GM12891 (cell line): Measurements from ENCODE around the gene TTLL8.

Source experiments
- DNase-seq: peaks from one replicate; pipeline ENCODE4 v3.0.0; 2011; ENCODE audit warnings: low spot score; ENCODE audit not compliant: insufficient read length
- FAIRE-seq: peaks from 2 replicates; lab custom pipeline; 2011; peaks lifted over from hg19 to GRCh38; lab: Jason Lieb, UNC
- PAX5 ChIP-seq: IDR thresholded peaks from 2 replicates; pipeline ENCODE4 v1.6.1; 2011; ENCODE audit warnings: low read length, moderate library complexity, mild to moderate bottlenecking; ENCODE audit not compliant: insufficient read depth, severe bottlenecking
- POLR2A ChIP-seq: IDR thresholded peaks from 2 replicates; pipeline ENCODE4 v1.6.1; 2011; ENCODE audit warnings: low read depth, low read length, control low read depth
- POLR2AphosphoS5 ChIP-seq: IDR thresholded peaks from 2 replicates; pipeline ENCODE4 v1.6.1; 2011; ENCODE audit warnings: low read depth, low read length, control low read depth
- POU2F2 ChIP-seq: IDR thresholded peaks from 2 replicates; pipeline ENCODE4 v1.6.1; 2011; ENCODE audit warnings: low read depth, mild to moderate bottlenecking, control low read depth, low read length, moderate library complexity
- SPI1 ChIP-seq: IDR thresholded peaks from 2 replicates; pipeline ENCODE4 v1.6.1; 2011; ENCODE audit warnings: low read depth, low read length, control low read depth
- TAF1 ChIP-seq: IDR thresholded peaks from 2 replicates; pipeline ENCODE4 v1.6.1; 2011; ENCODE audit warnings: low read depth, low read length, control low read depth

The TTLL8 gene

DNA sequence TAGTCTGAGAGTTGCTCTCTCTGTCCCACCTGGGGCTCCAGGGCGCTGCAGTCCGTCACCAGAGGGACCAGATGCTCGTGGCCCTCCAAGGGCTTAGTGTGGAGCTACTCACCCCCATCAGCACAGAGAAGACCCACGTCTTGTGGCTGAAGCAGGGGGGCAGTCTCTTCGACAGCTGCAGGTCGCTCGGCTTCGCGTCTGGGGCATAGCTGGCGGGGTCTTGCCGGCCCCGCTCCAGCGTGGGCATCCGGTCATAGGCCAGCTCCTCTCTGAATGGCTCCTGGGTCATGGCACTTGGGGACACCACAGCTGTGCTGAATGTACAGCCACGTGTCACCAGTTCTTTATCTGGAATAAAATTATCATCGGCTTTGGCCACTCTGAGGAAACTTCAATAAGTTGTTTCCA, 26.5 kb upstream of the TTLL8 start:
- FAIRE-seq (no peak), DNase-seq (no peak)
- no peak for TF ChIP-seq PAX5
- no peak for TF ChIP-seq POLR2A
- TF ChIP-seq SPI1, result no peak
- no peak for TF ChIP-seq POLR2AphosphoS5
- TF ChIP-seq TAF1, result no peak
- TF ChIP-seq POU2F2, result no peak

GRCh38 chr22:50084080-50084477, 26.0 kb upstream of the TTLL8 start:
- TF ChIP-seq PAX5 (no peak), SPI1 (no peak), POLR2AphosphoS5 (no peak), POLR2A (no peak), POU2F2 (no peak), TAF1 (no peak)
- no peak for DNase-seq
- no peak for FAIRE-seq

DNA sequence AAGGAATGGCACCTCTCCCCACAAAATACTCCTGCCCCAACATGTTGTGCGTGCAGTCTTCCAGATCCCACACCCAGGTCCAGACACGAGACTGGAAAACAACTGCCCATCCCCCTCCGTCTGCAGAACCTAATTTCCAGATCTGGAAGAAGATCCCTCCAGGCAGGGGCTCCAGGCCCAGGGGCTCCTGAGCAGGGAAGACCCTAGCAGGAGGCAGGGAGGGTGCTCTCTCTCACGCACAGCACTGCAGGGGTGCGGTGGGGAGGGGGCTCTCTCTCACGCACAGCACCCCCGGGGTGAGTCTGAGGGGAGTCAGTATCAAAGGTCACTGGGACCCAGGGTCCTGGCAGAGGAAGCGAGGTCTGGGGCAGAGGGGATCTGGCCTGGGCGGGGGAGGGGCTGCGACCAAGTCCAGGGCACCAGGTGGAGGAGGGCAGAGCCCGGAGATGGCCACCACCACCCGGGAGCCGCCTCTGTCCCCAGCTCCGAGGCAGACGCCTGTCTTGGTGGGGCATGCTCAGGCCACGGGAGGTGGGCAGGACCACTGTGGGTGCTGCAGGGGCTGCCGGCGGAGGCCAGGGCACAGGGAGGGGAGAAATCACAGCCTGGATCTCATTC, 25.5 kb upstream of the TTLL8 start:
- DNase-seq, result no peak
- no peak for FAIRE-seq

DNA sequence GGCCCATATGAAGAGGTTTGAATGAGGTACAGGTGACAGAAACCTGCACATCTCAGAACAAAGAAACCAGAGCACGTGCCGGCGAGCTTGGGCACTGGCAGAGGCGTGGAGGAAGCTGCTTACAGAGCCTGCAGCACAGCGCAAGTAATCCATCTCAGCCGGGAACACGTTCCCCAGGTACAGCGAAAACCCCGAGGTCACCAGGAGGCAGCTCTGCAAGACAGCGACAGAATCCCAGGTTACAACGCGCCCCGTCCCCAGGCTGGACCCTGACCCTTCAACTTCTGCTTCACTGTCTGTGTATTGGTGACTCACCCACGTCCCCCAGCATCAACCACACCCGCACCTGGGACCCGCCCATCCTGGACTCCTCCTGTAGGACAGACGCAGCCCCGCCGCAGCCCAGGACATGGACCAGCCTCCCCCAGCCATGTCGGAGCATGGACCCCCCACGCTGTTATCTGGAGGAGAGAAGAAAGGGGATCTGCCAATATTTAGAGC, 24.9 kb upstream of the TTLL8 start:
- TF ChIP-seq TAF1, result no peak
- TF ChIP-seq SPI1, result no peak
- TF ChIP-seq POLR2AphosphoS5, result no peak
- TF ChIP-seq POU2F2, result no peak
- no peak for TF ChIP-seq POLR2A
- TF ChIP-seq PAX5, result no peak
- DNase-seq, result no peak
- no peak for FAIRE-seq

More for the DNA sequence above, 25.5 kb upstream of the TTLL8 start:
- TF ChIP-seq TAF1, result no peak
- no peak for TF ChIP-seq SPI1
- no peak for TF ChIP-seq POLR2A

- FAIRE-seq, result no peak
- no peak for DNase-seq
- TF ChIP-seq PAX5 (no peak), POLR2AphosphoS5 (no peak), TAF1 (no peak), POU2F2 (no peak), SPI1 (no peak), POLR2A (no peak)
Observed at GRCh38 chr22:50082197-50082715, 24.2 kb upstream of the TTLL8 start.

DNA sequence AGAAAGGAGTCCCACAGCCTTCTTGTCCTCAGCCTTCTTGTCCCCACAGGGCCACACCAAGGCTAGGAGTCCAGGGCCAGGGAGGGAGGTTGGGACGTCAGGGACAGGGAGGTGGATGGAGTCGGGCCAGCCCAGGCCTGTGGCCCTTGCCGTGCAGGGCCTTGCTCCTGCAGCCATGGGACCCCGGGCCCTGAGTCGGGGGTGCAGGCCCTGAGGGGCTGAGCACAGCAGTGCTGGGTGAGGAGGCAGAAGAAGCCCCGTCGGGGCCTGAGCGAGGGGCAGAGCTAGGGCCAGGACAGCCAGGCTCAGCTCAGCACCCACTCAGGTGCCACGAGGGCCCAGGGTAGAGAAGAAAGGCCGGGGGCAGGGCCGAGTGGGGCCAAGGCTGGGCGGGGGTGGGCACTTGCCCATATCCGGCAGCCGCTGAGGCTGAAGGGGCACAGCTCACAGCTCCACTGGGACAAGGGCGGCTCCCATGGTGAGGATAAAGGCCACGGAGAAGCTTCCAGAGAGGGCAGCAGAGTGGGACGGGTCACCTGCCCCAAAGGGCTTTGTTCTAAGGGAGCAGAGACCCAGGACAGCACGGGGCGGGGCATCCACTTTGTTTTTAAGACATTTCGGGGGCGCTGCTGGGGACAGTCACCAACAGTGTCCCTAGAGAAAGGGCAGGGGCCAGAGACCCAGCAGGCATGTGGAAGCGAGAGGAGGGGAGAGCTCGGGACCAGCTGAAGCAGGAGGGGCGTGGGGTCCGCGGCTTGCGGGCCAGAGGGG, 23.5 kb upstream of the TTLL8 start:
- no peak for FAIRE-seq
- no peak for DNase-seq
- TF ChIP-seq SPI1, result no peak
- no peak for TF ChIP-seq TAF1
- no peak for TF ChIP-seq POU2F2
- TF ChIP-seq POLR2AphosphoS5, result no peak
- TF ChIP-seq PAX5, result no peak
- TF ChIP-seq POLR2A, result no peak

DNA sequence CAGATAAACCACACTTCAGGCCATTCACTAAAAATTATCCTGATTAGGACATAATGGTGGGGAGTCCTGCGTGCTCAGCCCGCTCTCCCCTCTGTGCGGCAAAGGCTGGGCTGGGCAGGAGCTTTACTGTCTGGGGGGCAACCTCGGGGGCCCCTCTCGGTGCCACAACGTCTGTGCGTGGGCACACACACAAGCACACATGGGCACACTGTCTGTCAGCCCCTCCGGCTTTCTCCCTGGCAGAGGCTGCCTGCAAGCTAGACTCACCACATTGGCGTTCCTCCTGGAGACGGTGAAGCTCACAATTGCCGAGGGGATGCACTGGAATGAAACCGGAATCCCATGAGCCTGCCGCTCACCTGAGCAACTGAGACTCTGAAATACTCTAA, 22.0 kb upstream of the TTLL8 start:
- FAIRE-seq, result no peak
- DNase-seq, result no peak
- TF ChIP-seq POLR2AphosphoS5 (no peak), POU2F2 (no peak), POLR2A (no peak)

- TF ChIP-seq SPI1 (no peak), PAX5 (no peak), POLR2AphosphoS5 (no peak), POU2F2 (no peak), POLR2A (no peak), TAF1 (no peak)
- DNase-seq (no peak), FAIRE-seq (no peak)
Observed at GRCh38 chr22:50078761-50079160, 20.7 kb upstream of the TTLL8 start.

DNA sequence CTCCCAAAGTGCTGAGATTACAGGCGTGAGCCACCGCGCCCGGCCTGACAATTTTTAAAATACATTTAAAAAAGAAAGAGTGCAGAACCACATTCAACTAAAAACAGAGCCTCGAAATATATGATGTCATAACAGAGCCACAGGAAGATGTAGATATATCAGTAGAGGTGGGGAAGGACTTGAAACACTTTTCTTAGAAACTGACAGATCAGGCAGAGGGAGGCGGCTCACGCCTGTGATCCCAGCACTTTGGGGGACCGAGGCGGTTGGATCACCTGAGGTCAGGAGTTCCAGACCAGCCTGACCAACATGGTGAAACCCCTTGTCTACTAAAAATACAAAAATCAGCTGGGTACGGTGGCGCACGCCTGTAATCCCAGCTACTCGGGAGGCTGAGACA, 20.1 kb upstream of the TTLL8 start:
- no peak for FAIRE-seq
- DNase-seq, result no peak
- TF ChIP-seq POLR2AphosphoS5 (no peak), POLR2A (no peak), POU2F2 (no peak), TAF1 (no peak)
